Prostate gland (tissue), 2 donors: ENCODE measurements around the gene ATP9A. TPM values are rescaled to one million over a fixed set of nuclear protein-coding genes. Genes with fewer than 3 reads are reported as not detected.
"Not testable (repeated sequence)": the region's sequence is repeated elsewhere in the genome, so short reads cannot be mapped to it uniquely, and the experiment has no call there.

Source experiments
- DNase-seq: peaks from one replicate; pipeline ENCODE4 v3.0.0-alpha.2; 2019; ENCODE audit warnings: low spot score
- H3K27ac ChIP-seq, 2 donors: fragments of 200-600 bp; sonication (generic); 2 replicates each; pipeline ENCODE4 v1.5.1; 2017 to 2019
- H3K27me3 ChIP-seq: fragments of 200-600 bp; sonication (generic); replicated peaks from 2 replicates; pipeline ENCODE4 v1.5.1; 2019; ENCODE audit not compliant: insufficient read depth
- H3K36me3 ChIP-seq, 2 donors: fragments of 200-600 bp; sonication (generic); 1 replicate in 1 of 2; 2 replicates in 1 of 2; pipeline versions ENCODE4 v1.5.1 to v1.8.1; 2017 to 2019
- H3K4me1 ChIP-seq: fragments of 200-600 bp; sonication (generic); replicated peaks from 2 replicates; pipeline ENCODE4 v1.5.1; 2019
- H3K4me3 ChIP-seq, 2 donors: fragments of 200-600 bp; sonication (generic); 2 replicates each; pipeline ENCODE4 v1.5.1; 2017 to 2019
- H3K9me3 ChIP-seq: fragments of 200-600 bp; sonication (generic); 2 replicates; pipeline ENCODE4 v1.5.1; 2017
- CTCF ChIP-seq, 4 experiments: fragments of 200-600 bp in 2 of 4; fragments of 450-650 bp in 2 of 4; sonication (generic) in 2 of 4; IDR thresholded peaks; 1 replicate in 3 of 4; 2 replicates in 1 of 4; pipeline ENCODE4 v1.5.1; 2016 to 2019; ENCODE audit warnings: antibody characterized with exemption in 4 of 4, mild to moderate bottlenecking in 2 of 4, moderate library complexity in 2 of 4
- POLR2A ChIP-seq: fragments of 450-650 bp; IDR thresholded peaks from one replicate; pipeline ENCODE4 v1.6.1; 2016; ENCODE audit warnings: antibody characterized with exemption, mild to moderate bottlenecking
- POLR2AphosphoS5 ChIP-seq: sonication (generic); formaldehyde crosslinking; IDR thresholded peaks from one replicate; pipeline ENCODE4 v1.6.1; 2017; ENCODE audit warnings: antibody characterized with exemption
- WGBS: methylation state at CpG from one replicate; pipeline ENCODE4 v1.1.5; 2018; 5-methylcytosine and 5-hydroxymethylcytosine counted together
- intact Hi-C: fragments of 100-400 bp; cut with DNase I; formaldehyde crosslinking; loops from one replicate; pipeline ENCODE4 v1.14.2; 2022
- total RNA-seq, 2 donors: library from RNA; depleted of rRNA; stranded (reverse); fragments of >200 nt; gene quantifications; one replicate each; pipeline ENCODE4 v1.1.0, GENCODE V29; 2016

ATP9A gene
- total RNA-seq, 2 donors from 2014 or later: 35.1 to 118 TPM

GRCh38 chr20:51573576-51574243, 194.5 kb downstream of the ATP9A start:
- TF ChIP-seq POLR2A (no peak), POLR2AphosphoS5 (peak; percentile 51)
- intact Hi-C loops: no loop called here
- DNase-seq: peak; percentile 29
- H3K9me3 ChIP-seq: no peaks in the 10 kb centered on the region
- no peaks in the 10 kb centered on the region for H3K27me3 ChIP-seq
- H3K36me3 ChIP-seq: no peaks in the 10 kb centered on the region
- H3K4me3 ChIP-seq: no peak overlapping the region
- no peaks in the 10 kb centered on the region for H3K4me1 ChIP-seq
- WGBS: 15% methylated on average over 8 of the region's 8 CpGs
- H3K27ac ChIP-seq: peak overlapping the region; percentile 13 to 24

- Histone ChIP-seq H3K4me1 (no peaks in the 10 kb centered on the region), H3K27ac (no peak overlapping the region), H3K27me3 (no peaks in the 10 kb centered on the region), H3K36me3 (no peaks in the 10 kb centered on the region), H3K4me3 (no peak overlapping the region), H3K9me3 (no peaks in the 10 kb centered on the region)
- TF ChIP-seq CTCF (IDR thresholded peaks at IDR 0.05) (no peak), POLR2AphosphoS5 (no peak), POLR2A (no peak)
- WGBS: 94% methylated on average over 4 of the region's 4 CpGs
- intact Hi-C loops: no loop called here
- no peak for DNase-seq
These were observed 196.8 kb downstream of the ATP9A start for GRCh38 chr20:51571460-51571794.

- intact Hi-C loops: no loop called here
- no peaks in the 10 kb centered on the region for H3K4me1 ChIP-seq
- peak overlapping the region; percentile 38 to 42 for H3K27ac ChIP-seq
- no peaks in the 10 kb centered on the region for H3K9me3 ChIP-seq
- no peak overlapping the region for H3K4me3 ChIP-seq
- WGBS: 34% methylated on average over 15 of the region's 16 CpGs
- no peaks in the 10 kb centered on the region for H3K36me3 ChIP-seq
- TF ChIP-seq POLR2A: no peak
- no peak for TF ChIP-seq CTCF (IDR thresholded peaks at IDR 0.05)
- no peak for TF ChIP-seq POLR2AphosphoS5
- no peaks in the 10 kb centered on the region for H3K27me3 ChIP-seq
- DNase-seq: no peak
These were observed 197.3 kb downstream of the ATP9A start for GRCh38 chr20:51570739-51571459.

GRCh38 chr20:51569815-51570738, 198.1 kb downstream of the ATP9A start:
- H3K36me3 ChIP-seq: no peaks in the 10 kb centered on the region
- H3K4me3 ChIP-seq: no peak overlapping the region
- TF ChIP-seq POLR2A: no peak
- TF ChIP-seq CTCF (IDR thresholded peaks at IDR 0.05): no peak
- no peak for TF ChIP-seq POLR2AphosphoS5
- H3K9me3 ChIP-seq: no peaks in the 10 kb centered on the region
- DNase-seq: no peak
- no peaks in the 10 kb centered on the region for H3K4me1 ChIP-seq
- 57% methylated on average over 25 of the region's 25 CpGs for WGBS
- H3K27me3 ChIP-seq: no peaks in the 10 kb centered on the region
- H3K27ac ChIP-seq: peak overlapping the region; percentile 38 to 42
- intact Hi-C loops: loop anchor here (10.0 kb wide), 1 partner anchor 115 kb away; no protein-coding TSS in a partner anchor

GRCh38 chr20:51568533-51568932, 199.7 kb downstream of the ATP9A start:
- intact Hi-C loops: loop anchor here (10.0 kb wide), 1 partner anchor 114 kb away; no protein-coding TSS in a partner anchor
- H3K4me3 ChIP-seq: not testable (repeated sequence)

More at GRCh38 chr20:51568533-51568932, 199.7 kb downstream of the ATP9A start:
- H3K4me1 ChIP-seq, DNase-seq, H3K9me3 ChIP-seq, H3K27me3 ChIP-seq, H3K27ac ChIP-seq, H3K36me3 ChIP-seq: not testable (repeated sequence)
- WGBS: 77% methylated on average over 3 of the region's 3 CpGs
